ENCODE measurements around the gene CD93. TPM values are rescaled to one million over a fixed set of nuclear protein-coding genes. Genes with fewer than 3 reads are reported as not detected.

Gene CD93
- total RNA-seq, 6 experiments from 2014 or later = 3.9 to 21.5 (median 9.2) TPM

- peaks cover 0 to 11% of the 10 kb centered on the region in 2 donors for H3K27me3 ChIP-seq
- no peaks in the 10 kb centered on the region for H3K9me3 ChIP-seq
- DNase-seq = peak in 2 of 3 donors; percentile 59 to 67
- H3K4me1 ChIP-seq = peaks cover 0 to 20% (median 0%) of the 10 kb centered on the region in 4 donors
- 5% methylated on average over 8 of the region's 48 CpGs for WGBS (ENCODE audit: insufficient coverage, low coverage, low lambda C conversion rate, missing lambda C conversion rate)
- intact Hi-C loops (cut with DNase I) = no loop called here
- peak overlapping the region; percentile 39 to 51 (median 40) for H3K4me3 ChIP-seq
- TF ChIP-seq CTCF (IDR thresholded peaks at IDR 0.05) = no peak
- no peak for TF ChIP-seq POLR2A (IDR thresholded peaks at IDR 0.05)
- H3K27ac ChIP-seq = peak overlapping the region; percentile 15 to 72 (median 33)
- ATAC-seq = peak; percentile 21 to 31 (median 25)
- H3K36me3 ChIP-seq = no peaks in the 10 kb centered on the region
Observed at GRCh38 chr20:23050076-23050838, 35.9 kb downstream of the CD93 start.

GRCh38 chr20:23049201-23050075 lies 36.7 kb downstream of the CD93 start, which contains the start of gene THBD:
Gene THBD, minus strand, starts transcription at chr20:23049672. Its CDS starts 168 bp downstream, at chr20:23049504.
- DNase-seq (peak in 2 of 3 donors; percentile 73 to 74), ATAC-seq (peak; percentile 36 to 62 (median 54))
- peaks cover 0 to 11% of the 10 kb centered on the region in 2 donors for H3K27me3 ChIP-seq
- intact Hi-C loops (cut with DNase I) = no loop called here
- WGBS (ENCODE audit: insufficient coverage, low coverage, low lambda C conversion rate, missing lambda C conversion rate) = 0% methylated on average over 9 of the region's 79 CpGs
- TF ChIP-seq CTCF (IDR thresholded peaks at IDR 0.05) (no peak), POLR2A (IDR thresholded peaks at IDR 0.05) (peak; percentile 73)
- no peaks in the 10 kb centered on the region for H3K36me3 ChIP-seq
- H3K4me1 ChIP-seq = peaks cover 0 to 20% (median 0%) of the 10 kb centered on the region in 4 donors
- peak within 1 kb of the TSS; percentile 39 to 51 (median 40) for H3K4me3 ChIP-seq
- H3K27ac ChIP-seq = peak within 1 kb of the TSS; percentile 26 to 72 (median 52)
- H3K9me3 ChIP-seq = no peaks in the 10 kb centered on the region

GRCh38 chr20:23048283-23049200 lies 37.6 kb downstream of the CD93 start:
- ATAC-seq (peak; percentile 44 to 74 (median 58)), DNase-seq (peak; percentile 69 to 84 (median 74))
- peak overlapping the region; percentile 26 to 72 (median 52) for H3K27ac ChIP-seq
- 0% methylated on average over 6 of the region's 92 CpGs for WGBS (ENCODE audit: insufficient coverage, low coverage, low lambda C conversion rate, missing lambda C conversion rate)
- H3K4me3 ChIP-seq = peak overlapping the region; percentile 39 to 51 (median 40)
- H3K4me1 ChIP-seq = peaks cover 0 to 20% (median 0%) of the 10 kb centered on the region in 4 donors
- intact Hi-C loops (cut with DNase I) = no loop called here
- H3K9me3 ChIP-seq = no peaks in the 10 kb centered on the region
- H3K36me3 ChIP-seq = no peaks in the 10 kb centered on the region
- TF ChIP-seq CTCF (IDR thresholded peaks at IDR 0.05) (peak; percentile 32 to 57 (median 43)), POLR2A (IDR thresholded peaks at IDR 0.05) (no peak)
- peaks cover 0 to 11% of the 10 kb centered on the region in 2 donors for H3K27me3 ChIP-seq
